Measurements from ENCODE around the gene FANCC.
"Not testable (repeated sequence)": the region's sequence is repeated elsewhere in the genome, so short reads cannot be mapped to it uniquely, and the experiment has no call there.

FANCC gene

DNA sequence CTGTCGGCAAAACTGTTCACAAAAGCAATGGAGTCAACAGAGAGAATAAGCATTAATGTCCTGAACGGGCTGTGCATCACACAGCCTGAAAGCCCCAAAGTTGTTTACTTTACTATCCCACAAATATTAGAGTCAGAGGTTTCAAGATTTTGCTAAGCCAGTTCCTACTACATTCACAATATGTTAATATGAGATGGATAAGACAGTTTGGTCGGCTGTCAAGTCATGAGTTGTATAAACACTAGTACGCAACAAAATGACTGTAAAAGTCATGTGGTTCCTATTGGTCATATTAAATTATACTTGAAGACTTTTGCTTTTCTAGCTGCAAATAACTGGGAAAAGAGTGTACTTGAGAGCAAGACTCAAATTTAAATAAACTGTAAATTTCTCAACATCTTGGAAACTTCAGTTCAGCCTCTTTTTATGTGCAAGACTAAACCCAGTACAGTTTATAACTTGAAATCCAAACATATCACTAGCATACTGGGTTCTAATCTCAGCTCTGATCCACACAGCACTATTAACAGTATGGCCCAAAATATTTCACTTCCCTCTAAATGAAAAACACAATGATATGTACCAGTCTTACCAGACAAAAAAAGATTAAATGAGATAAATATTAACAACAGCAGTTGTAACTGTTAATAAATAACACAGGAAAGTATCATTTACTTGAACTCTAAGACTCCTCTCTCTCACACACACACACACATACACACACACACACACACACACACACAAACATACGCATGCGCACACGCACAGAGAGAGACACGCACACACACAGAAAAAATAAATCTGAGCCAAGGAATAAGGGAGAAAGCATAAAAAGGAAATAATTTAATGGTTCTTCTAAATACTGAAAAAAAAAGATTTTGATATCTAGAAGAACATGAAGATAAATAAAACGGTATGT lies 33.1 kb downstream of the FANCC start:
- H3K9ac ChIP-seq (ENCODE audit: low read depth, low read length) = no peak overlapping the region
- no peaks in the 10 kb centered on the region for H3K9me3 ChIP-seq (ENCODE audit: control insufficient read depth, insufficient read depth, low read length)
- H3K36me3 ChIP-seq (ENCODE audit: insufficient read depth, low read length) = no peaks in the 10 kb centered on the region
- no peaks in the 10 kb centered on the region for H3K4me1 ChIP-seq (ENCODE audit: insufficient read depth, low read length)

DNA sequence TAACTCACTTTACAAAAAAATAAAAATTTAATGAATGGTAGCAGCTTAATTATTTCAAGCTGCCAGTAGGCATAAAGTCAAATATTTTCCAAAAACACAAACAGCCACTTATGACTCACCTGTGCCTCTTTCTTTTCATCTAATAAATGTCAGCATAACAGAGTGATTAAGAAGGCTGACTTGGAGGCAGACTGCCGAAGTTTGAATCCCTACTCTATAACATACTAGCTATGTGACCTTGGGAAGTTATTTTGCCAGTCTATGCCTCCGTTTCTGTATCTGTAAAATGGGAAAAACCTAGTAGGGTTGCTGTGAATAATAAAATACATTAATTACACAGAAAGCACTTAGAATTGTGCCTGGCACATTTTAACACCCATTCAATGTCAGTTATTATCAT lies 33.8 kb downstream of the FANCC start:
- Histone ChIP-seq H3K36me3 (ENCODE audit: insufficient read depth, low read length) (no peaks in the 10 kb centered on the region), H3K9ac (ENCODE audit: low read depth, low read length) (no peak overlapping the region), H3K9me3 (ENCODE audit: control insufficient read depth, insufficient read depth, low read length) (no peaks in the 10 kb centered on the region), H3K4me1 (ENCODE audit: insufficient read depth, low read length) (no peaks in the 10 kb centered on the region)

GRCh38 chr9:95282332-95282731 lies 35.2 kb downstream of the FANCC start:
- no peak overlapping the region for H3K9ac ChIP-seq (ENCODE audit: low read depth, low read length)
- H3K4me1 ChIP-seq (ENCODE audit: insufficient read depth, low read length) = no peaks in the 10 kb centered on the region
- H3K36me3 ChIP-seq (ENCODE audit: insufficient read depth, low read length) = no peaks in the 10 kb centered on the region
- H3K9me3 ChIP-seq (ENCODE audit: control insufficient read depth, insufficient read depth, low read length) = no peaks in the 10 kb centered on the region

- no peaks in the 10 kb centered on the region for H3K4me1 ChIP-seq (ENCODE audit: insufficient read depth, low read length)
- H3K36me3 ChIP-seq (ENCODE audit: insufficient read depth, low read length) = no peaks in the 10 kb centered on the region
- H3K9me3 ChIP-seq (ENCODE audit: control insufficient read depth, insufficient read depth, low read length) = no peaks in the 10 kb centered on the region
- no peak overlapping the region for H3K9ac ChIP-seq (ENCODE audit: low read depth, low read length)
These were observed 36.8 kb downstream of the FANCC start for GRCh38 chr9:95280745-95281144.

- Histone ChIP-seq H3K9me3 (ENCODE audit: control insufficient read depth, insufficient read depth, low read length) (no peaks in the 10 kb centered on the region), H3K9ac (ENCODE audit: low read depth, low read length) (no peak overlapping the region), H3K4me1 (ENCODE audit: insufficient read depth, low read length) (no peaks in the 10 kb centered on the region), H3K36me3 (ENCODE audit: insufficient read depth, low read length) (no peaks in the 10 kb centered on the region)
These were observed 40.0 kb downstream of the FANCC start for GRCh38 chr9:95277509-95277908.

DNA sequence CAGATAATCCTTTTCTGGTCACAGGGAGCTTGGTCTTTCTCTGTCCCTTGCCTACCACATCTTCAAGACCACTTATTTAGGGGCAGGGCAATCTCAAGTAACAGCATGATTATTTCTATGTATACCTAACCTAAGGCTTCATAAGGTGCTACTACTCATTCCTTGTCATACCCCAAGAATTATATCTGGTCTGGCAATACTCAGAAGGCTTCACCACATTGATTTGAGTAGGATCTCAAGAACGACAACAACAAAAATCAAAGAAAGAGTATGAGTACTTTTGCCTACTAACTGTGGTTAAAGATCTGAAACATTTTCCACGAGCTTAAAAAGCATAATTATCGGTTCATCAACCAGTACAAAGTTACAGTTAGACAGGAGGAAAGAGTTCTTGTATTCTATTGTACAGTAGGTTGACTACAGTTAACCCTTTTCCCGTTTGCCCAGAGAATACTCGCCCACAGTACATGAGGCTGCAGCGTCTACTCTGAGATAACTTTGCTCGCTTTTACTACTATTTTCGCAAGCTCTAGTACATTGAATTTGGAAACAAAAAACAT lies 41.0 kb downstream of the FANCC start:
- H3K4me1 ChIP-seq (ENCODE audit: insufficient read depth, low read length) = no peaks in the 10 kb centered on the region
- H3K9ac ChIP-seq (ENCODE audit: low read depth, low read length) = no peak overlapping the region
- no peaks in the 10 kb centered on the region for H3K9me3 ChIP-seq (ENCODE audit: control insufficient read depth, insufficient read depth, low read length)
- no peaks in the 10 kb centered on the region for H3K36me3 ChIP-seq (ENCODE audit: insufficient read depth, low read length)

GRCh38 chr9:95274160-95274559 lies 43.3 kb downstream of the FANCC start:
- not testable (repeated sequence) for H3K4me1 ChIP-seq (ENCODE audit: insufficient read depth, low read length); H3K9me3 ChIP-seq (ENCODE audit: control insufficient read depth, insufficient read depth, low read length); H3K36me3 ChIP-seq (ENCODE audit: insufficient read depth, low read length); H3K9ac ChIP-seq (ENCODE audit: low read depth, low read length)

DNA sequence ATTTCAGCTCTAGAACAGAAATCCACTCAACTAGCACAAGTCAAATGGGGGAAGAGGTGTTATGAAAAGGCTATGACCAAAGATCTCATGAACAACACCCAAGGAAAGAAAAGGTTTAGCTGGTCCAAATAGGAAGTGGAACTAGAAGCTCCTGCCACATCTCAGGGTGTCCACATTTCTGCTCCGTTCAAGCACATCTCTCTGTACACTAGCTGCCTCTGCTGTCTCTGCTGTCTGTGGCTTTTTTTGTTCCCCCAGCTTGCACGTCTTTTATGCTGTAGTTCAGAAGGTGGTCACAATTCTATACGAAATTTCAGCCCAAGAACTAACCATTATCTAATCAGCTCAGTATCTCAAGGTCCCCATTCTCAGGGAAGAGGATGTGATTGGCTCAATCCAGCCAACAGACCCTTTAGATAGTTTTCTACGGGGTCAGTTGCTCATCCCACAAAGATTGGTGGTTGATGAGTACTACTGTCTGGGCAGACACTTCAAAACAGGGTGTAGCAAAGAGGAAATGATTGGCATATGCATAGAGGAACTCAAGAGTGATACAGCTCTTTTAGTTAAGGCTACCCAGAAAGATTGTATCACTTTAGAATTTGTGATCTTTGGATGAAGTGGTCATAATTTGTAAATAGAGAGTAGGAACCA lies 44.0 kb downstream of the FANCC start:
- no peaks in the 10 kb centered on the region for H3K9me3 ChIP-seq (ENCODE audit: control insufficient read depth, insufficient read depth, low read length)
- no peak overlapping the region for H3K9ac ChIP-seq (ENCODE audit: low read depth, low read length)
- H3K4me1 ChIP-seq (ENCODE audit: insufficient read depth, low read length) = peaks cover 7% of the 10 kb centered on the region; the same call in 1 of the 2 replicates
- no peaks in the 10 kb centered on the region for H3K36me3 ChIP-seq (ENCODE audit: insufficient read depth, low read length)

DNA sequence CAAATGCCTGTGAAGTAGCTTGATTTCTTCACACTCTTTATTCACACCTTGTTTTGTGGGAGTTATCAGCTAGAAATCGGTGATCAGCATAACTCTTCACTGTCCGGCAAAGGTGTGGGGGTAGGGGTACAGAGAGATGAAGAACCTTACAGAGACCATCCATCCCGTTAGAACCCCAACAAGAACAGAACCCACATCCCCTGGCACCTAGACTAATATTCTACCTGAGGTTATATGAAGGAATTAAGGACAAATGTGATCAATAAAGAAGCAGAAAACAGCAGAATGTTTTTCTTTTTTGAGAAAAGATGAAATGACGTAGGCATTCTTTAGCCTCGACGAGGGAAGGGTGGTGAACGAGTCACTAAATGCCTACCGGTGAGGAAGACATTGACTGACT lies 44.7 kb downstream of the FANCC start:
- no peaks in the 10 kb centered on the region for H3K36me3 ChIP-seq (ENCODE audit: insufficient read depth, low read length)
- no peak overlapping the region for H3K9ac ChIP-seq (ENCODE audit: low read depth, low read length)
- no peaks in the 10 kb centered on the region for H3K9me3 ChIP-seq (ENCODE audit: control insufficient read depth, insufficient read depth, low read length)
- H3K4me1 ChIP-seq (ENCODE audit: insufficient read depth, low read length) = peaks cover 14% of the 10 kb centered on the region; the same call in 1 of the 2 replicates

DNA sequence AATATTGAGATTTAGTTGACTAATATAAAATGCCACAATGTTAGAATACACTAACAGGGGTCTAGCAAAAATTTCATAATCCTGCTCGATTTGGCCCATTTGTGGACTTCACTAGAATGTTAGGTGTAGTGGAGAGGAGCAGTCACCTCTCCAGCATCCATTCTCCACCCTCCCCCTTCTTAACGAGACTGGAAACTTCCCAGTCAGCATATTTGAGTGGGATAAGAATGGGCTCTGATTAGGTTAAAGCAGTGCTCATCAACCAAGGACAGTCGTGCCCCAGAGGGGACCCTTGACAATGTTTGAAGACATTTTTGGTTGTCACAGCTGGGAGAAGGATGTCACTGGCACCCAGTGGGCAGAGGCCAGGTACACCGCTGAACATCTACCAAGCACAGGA lies 46.7 kb downstream of the FANCC start:
- no peaks in the 10 kb centered on the region for H3K36me3 ChIP-seq (ENCODE audit: insufficient read depth, low read length)
- H3K9me3 ChIP-seq (ENCODE audit: control insufficient read depth, insufficient read depth, low read length) = no peaks in the 10 kb centered on the region
- H3K4me1 ChIP-seq (ENCODE audit: insufficient read depth, low read length) = peaks cover 14% of the 10 kb centered on the region; the same call in 1 of the 2 replicates
- H3K9ac ChIP-seq (ENCODE audit: low read depth, low read length) = no peak overlapping the region

DNA sequence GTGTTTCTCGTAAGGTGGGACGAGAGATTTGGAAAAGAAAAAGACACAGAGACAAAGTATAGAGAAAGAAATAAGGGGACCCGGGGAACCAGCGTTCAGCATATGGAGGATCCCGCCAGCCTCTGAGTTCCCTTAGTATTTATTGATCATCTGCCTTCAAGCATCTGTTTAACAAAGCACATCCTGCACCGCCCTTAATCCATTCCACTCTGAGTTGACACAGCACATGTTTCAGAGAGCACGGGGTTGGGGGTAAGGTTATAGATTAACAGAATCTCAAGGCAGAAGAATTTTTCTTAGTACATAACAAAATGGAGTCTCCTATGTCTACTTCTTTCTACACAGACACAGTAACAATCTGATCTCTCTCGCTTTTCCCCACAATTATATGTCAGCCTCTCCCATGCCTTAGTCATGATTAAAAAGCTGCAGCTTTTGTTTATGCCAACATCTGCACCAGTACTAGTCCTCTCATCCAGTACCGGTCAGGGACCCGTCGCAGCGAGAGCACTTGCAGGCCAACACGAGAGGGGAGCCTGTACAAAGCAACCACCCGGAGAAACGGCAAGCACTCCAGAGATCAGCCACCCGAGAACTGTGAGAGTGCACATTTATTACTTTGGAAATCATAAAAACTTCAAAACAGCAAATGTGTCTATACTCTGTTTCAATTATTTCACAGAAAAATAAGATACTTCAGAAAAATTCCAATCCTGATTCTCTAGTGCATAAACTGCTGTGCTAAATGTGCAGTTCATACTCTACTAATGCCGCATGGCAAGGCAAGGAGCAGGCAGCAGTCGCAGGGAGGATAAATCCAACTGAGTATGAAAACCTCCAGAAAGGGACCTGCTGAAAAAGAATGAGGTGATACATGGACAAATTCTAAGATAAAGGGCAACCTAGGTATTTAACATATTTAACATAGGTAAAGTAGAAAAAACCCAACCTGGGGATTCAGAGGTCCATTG lies 47.4 kb downstream of the FANCC start:
- not testable (repeated sequence) for H3K9me3 ChIP-seq (ENCODE audit: control insufficient read depth, insufficient read depth, low read length); H3K36me3 ChIP-seq (ENCODE audit: insufficient read depth, low read length); H3K9ac ChIP-seq (ENCODE audit: low read depth, low read length)
- H3K4me1 ChIP-seq (ENCODE audit: insufficient read depth, low read length) = peaks cover 14% of the 10 kb centered on the region; the same call in 1 of the 2 replicates

GRCh38 chr9:95268681-95269080 lies 48.8 kb downstream of the FANCC start:
- Histone ChIP-seq H3K9ac (ENCODE audit: low read depth, low read length) (no peak overlapping the region), H3K9me3 (ENCODE audit: control insufficient read depth, insufficient read depth, low read length) (no peaks in the 10 kb centered on the region), H3K4me1 (ENCODE audit: insufficient read depth, low read length) (peaks cover 14% of the 10 kb centered on the region; the same call in 1 of the 2 replicates), H3K36me3 (ENCODE audit: insufficient read depth, low read length) (no peaks in the 10 kb centered on the region)

- H3K4me1 ChIP-seq (ENCODE audit: insufficient read depth, low read length) = peaks cover 14% of the 10 kb centered on the region; the same call in 1 of the 2 replicates
- no peak overlapping the region for H3K9ac ChIP-seq (ENCODE audit: low read depth, low read length)
- H3K36me3 ChIP-seq (ENCODE audit: insufficient read depth, low read length) = no peaks in the 10 kb centered on the region
- H3K9me3 ChIP-seq (ENCODE audit: control insufficient read depth, insufficient read depth, low read length) = no peaks in the 10 kb centered on the region
These were observed 50.9 kb downstream of the FANCC start for GRCh38 chr9:95266649-95267048.

DNA sequence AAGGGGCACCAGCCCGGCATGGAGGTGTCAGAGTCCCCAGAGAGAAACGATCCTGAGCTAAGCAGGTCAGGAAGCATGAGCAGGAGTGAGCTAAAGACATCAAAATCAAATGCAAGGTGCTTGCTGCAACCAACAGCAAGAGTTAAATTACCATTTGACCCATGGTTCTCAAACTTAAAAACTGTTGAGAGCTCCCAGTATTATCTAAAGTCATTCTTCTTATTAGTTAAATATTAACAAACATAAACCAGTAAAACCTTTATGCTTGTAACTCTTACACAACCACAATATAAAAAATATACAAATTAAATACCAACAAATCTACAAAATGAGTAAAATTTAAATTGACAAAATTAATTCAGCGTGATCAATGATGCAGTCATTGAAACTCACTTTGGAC lies 51.5 kb downstream of the FANCC start:
- no peak overlapping the region for H3K9ac ChIP-seq (ENCODE audit: low read depth, low read length)
- peaks cover 14% of the 10 kb centered on the region; the same call in 1 of the 2 replicates for H3K4me1 ChIP-seq (ENCODE audit: insufficient read depth, low read length)
- no peaks in the 10 kb centered on the region for H3K9me3 ChIP-seq (ENCODE audit: control insufficient read depth, insufficient read depth, low read length)
- no peaks in the 10 kb centered on the region for H3K36me3 ChIP-seq (ENCODE audit: insufficient read depth, low read length)

Data from ES-I3 (cell line).